Urothelium cell line (cell line): ENCODE data around the gene STMND1.

ENCODE experiments used
- DNase-seq: peaks from one replicate; pipeline ENCODE4 v3.0.0; 2011; ENCODE audit warnings: low spot score, mixed read lengths
- FAIRE-seq: peaks from 2 replicates; lab custom pipeline; 2011; peaks lifted over from hg19 to GRCh38; lab: Jason Lieb, UNC

Gene STMND1

DNA sequence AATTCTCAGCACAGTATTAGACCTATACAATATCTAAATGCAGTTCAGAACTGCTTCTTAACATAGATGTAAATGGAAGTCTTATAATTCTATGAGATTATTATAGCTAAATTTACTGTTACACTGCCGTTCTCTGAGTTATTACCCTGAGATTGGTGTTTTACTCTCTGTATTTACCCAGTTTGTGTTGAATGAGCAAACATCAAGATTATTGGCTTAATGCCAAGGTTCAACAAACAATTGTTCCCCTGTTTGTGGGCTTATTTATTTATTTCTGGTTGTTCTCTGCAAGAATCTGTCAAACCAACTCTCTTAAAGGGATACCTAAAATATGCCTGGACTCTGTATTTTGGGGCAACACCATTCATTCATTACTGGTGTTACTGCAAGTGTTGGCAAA, 5.2 kb upstream of the STMND1 start:
- FAIRE-seq: no peak

GRCh38 chr6:17097982-17098381, 3.9 kb upstream of the STMND1 start:
- DNase-seq (no peak), FAIRE-seq (no peak)

More for the DNA sequence above, 5.2 kb upstream of the STMND1 start:
- no peak for DNase-seq

DNA sequence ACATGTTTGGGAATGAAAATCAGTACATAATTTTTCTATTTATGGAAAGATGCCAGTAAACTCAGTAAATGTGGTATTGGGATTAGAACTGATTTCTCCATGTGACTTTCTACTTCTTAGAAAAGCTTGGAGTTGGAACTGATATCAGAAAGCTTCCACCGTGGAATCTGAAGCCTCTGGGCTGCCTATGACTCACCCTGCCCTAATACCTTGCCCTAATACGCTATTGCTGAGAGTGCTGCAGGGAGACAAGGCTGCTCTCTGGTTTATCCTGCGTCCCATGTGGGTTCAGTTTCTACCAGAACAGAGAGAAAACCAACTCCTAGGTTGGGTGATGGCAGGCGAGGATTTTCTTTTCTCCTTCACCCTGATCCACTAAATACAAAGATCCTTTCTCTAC, 3.3 kb upstream of the STMND1 start:
- DNase-seq (peak; percentile 50), FAIRE-seq (no peak)

DNA sequence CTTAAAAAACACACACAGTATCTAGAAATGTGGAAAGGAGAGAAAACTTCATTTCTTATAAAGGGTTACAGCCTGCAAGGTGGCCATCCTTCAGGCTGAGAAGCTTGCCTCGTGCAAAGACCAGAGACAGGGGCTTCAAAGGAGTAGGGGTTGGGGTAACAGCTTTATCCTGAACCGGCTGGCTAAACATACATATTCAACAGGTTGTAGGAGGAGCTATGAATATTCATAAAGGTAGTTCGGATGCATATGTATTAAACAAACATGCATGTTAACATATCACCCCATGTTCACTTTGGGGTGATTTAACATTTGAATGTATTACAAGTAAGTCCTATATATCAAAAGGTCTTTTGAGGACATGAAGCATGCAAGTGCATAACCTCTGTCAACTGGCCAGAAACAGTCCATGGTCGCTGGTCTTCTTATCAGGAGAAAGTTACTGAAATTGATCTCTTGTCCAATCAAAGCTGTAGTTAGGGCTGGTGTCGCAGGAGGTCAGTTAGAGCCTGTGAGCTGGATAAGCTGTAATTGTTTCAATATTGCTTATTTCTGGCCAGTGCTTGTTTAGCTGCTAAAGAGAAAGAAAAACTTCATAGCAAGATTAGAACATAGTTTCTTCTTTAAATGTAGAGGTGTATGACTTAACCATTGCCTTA, 2.3 kb upstream of the STMND1 start:
- no peak for DNase-seq

GRCh38 chr6:17100806-17101205, 1.0 kb upstream of the STMND1 start:
- DNase-seq (no peak), FAIRE-seq (no peak)

More for the DNA sequence above, 2.3 kb upstream of the STMND1 start:
- FAIRE-seq: no peak

DNA sequence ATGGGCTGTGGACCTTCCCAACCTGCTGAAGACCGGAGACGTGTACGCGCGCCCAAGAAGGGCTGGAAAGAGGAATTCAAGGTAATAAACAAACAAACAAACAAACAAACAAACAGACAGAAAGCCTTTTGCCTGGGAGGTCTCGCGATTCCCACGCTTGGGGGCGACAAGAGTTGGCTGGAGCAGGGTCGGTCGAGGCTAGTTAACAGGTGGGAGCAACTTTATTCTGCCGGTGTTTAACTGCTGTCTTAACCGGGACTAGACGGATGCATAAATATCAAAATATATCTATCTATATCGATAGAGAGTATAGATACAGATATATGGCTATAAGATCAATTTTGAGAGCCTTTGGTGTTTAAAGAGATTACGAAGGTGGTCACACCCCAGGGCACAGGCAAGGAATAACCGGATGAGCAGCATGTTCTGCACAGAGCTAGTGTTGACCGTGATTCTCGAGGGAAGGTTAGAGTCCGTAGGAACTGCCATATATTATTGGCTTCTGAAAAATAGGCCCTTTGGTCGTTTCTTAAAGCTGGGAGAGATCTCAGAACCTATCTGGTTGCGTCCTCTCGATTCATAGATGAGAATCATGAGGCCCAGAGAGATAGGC, 514 bp downstream of the STMND1 start:
- FAIRE-seq (no peak), DNase-seq (no peak)

DNA sequence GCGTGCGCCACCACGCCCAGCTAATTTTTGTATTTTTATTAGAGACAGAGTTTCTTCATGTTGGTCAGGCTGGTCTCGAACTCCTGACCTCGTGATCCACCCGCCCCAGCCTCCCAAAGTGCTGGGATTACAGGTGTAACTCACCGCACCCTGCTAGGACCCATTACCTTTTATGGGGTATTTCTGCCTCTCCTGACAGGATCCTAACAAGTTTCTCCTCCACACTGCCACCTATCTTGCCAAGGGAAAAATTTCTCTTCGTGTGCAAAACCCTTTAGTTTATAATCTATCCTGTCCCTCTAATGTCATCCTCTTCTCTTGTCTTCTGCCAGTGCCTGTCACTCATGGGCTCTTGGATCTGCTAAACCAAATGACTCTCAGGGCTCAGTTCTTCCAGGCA, 1.9 kb downstream of the STMND1 start:
- no peak for FAIRE-seq

DNA sequence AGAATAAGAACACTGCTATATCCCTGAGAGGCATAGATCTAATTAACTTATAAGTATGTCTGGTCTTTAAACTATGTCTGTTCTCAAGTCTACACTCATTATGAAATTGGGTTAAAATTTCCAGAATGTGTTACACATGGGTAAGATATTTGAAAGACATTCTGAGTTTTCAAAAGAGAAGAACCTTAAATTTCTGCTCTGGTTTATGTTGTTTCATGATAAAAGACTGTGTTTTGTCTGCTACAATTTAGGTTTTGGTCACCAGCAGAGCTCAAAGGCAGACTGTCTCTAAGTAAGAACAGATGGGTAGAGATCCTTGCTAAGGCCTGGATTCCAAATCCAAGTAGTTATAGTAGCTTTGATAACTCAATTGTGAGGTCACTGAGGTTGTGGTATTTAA, 6.0 kb downstream of the STMND1 start:
- DNase-seq (no peak), FAIRE-seq (no peak)

More for the DNA sequence above, 1.9 kb downstream of the STMND1 start:
- DNase-seq: no peak

DNA sequence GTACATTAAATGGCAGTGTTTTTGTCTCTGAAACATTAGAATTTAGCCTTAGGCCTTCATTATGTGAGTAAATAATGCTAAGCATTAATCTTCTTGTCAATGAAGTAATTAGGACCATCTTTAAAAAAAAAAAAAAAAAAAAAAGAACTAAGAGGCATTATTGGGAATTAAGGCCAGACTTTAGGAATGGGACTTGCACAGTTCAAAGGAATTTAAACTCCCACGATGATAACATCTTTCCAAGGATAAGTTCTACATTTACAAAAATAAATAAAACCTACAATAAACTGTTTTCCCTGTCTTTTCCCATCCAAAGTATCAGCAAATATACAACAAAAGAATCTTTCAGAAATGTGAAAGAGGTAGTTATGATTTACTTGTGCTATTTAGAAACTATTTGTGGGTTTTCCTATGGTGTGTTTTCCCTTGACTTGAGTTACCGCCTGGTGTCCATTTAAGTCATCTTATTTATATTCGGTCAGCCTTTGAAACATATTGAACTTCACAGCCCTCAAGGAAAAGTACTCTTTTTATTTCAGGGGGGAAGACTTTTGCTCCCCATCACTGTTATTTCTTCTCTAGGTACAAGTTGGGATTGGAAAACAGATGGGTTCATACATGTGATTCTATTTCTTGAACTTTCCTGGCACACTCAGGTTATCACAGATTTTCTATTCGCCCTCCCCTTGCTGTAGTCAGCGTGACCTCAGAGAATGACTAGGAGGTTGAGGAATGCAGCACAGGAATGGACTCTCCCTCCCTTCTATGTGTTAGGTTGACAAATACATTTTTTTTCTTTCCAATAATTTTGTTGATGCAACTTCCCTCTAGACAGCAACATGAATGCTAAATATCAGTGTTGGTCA, 13.6 kb downstream of the STMND1 start:
- DNase-seq (peak; percentile 75), FAIRE-seq (no peak)

GRCh38 chr6:17116117-17116440, 14.2 kb downstream of the STMND1 start:
- DNase-seq (no peak), FAIRE-seq (no peak)

DNA sequence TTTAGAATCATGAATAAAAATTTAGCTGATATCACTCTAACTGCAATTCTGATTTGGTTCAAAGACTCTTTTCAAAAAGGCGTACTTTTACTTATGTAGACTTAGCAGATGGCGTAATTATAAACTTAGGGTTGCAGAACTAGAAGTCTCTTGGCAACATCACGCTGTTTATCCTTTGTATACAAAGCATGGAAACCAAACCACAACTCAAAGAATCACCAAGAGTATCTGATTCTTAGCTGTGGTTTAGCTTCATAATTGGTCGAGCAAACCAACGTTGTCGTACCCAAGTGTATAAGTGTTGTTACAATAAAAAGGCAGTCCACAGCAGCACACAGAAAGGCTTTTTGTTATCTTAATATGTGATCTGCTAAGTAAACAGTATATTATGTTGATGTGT, 18.2 kb downstream of the STMND1 start:
- FAIRE-seq (no peak), DNase-seq (no peak)

DNA sequence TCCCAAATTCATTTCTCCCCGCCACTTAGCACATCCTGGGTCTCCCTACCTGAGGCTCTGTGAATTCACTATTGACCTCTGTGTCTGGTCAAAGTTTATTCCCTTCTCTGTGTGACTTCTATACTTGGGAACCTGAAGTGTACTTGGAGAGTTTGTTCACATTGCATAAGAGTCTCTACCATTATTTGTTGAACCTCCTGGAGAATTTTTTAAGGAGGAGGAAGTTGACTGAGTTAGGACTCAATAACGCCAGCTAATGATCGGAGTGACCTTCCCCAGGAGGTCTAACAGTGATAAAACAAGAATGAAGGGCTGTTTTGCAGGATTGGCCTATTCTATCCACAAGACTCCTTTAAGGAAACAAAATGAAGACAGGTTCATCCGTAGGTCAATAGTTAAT, 23.6 kb downstream of the STMND1 start:
- FAIRE-seq (no peak), DNase-seq (no peak)

DNA sequence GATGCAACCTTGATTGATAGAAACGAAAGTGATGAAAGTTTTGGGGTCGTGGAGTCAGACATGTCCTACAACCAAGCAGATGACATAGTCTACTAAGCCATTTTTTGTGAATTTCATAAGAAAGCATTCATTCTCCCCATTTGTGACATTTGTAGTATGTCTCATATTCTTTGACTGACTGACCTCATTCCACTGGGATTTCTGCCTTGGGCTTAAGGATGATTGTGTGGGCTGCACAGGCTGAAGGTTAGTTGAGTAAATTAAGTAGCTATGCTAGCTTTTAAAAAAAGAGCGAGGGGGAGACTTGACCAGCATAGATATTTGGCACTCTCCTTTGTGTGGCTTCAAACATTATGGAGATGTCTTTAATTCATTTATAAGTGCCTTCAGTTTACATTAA, 28.9 kb downstream of the STMND1 start:
- FAIRE-seq (no peak), DNase-seq (no peak)

GRCh38 chr6:17132967-17133366, 31.1 kb downstream of the STMND1 start:
- FAIRE-seq (no peak), DNase-seq (no peak)

DNA sequence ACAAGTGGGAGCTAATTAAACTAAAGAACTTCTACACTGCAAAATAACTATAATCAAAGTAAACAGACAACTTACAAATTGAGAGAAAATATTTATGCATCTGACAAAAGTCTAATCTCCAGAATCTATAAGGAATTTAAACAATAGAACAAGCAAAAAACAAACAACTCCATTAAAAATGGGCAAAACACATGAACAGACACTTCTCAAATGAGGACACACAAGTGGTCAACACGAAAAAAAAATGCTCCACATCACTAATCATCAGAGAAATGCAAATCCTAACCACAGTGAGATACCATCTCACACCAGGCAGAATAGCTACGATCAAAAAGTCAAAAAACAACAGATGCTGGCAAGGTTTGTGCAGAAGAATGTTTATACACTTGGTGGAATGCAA, 36.2 kb downstream of the STMND1 start:
- no peak for FAIRE-seq

GRCh38 chr6:17144016-17144415, 42.2 kb downstream of the STMND1 start:
- FAIRE-seq: no peak
- DNase-seq: no peak

More for the DNA sequence above, 36.2 kb downstream of the STMND1 start:
- no peak for DNase-seq

GRCh38 chr6:17149571-17149970, 47.7 kb downstream of the STMND1 start:
- DNase-seq: no peak
- no peak for FAIRE-seq

GRCh38 chr6:17150096-17150495, 48.2 kb downstream of the STMND1 start:
- no peak for FAIRE-seq
- DNase-seq: no peak

GRCh38 chr6:17151888-17152287, 50.0 kb downstream of the STMND1 start:
- no peak for DNase-seq
- no peak for FAIRE-seq

GRCh38 chr6:17152703-17153102, 50.9 kb downstream of the STMND1 start:
- DNase-seq (no peak), FAIRE-seq (no peak)

DNA sequence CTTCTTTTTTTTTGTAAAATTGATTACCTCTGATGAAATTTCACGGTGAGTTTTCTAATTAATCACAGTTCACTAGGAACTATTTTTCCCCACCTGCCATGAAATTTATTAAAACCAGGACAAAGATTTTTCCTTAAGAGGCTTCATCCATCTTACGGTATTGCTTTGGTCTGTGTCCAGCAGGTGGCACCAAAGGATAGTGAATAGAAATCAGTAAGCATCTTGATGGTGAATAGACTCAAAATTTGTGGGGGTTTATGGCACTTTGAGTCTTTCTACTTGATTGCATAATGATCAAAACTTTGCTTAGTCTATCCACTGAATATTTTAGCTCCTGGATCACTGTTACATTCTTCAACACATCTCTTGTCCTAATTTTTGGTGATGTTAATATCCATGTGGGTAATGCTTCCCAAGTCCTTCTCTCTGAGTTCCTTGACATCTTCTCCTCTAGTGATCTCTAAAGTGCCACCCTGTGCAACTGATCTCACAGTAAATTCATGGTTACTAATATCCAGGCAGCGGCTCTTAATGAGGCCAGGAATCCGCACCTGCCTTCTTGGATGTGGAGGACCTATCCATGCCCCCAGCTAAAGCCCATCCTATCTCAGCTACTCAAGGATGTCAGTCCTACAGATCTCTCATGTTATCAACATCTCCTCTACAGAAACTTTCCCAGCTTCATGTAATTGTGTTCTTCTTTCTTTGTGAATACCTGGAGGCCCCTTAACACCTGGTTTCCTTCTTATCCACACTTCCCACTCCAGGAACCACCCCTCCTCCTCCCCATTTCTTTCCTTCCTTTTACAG, 54.5 kb downstream of the STMND1 start:
- no peak for FAIRE-seq
- peak; percentile 35 for DNase-seq
